AG04450 (cell line): ENCODE data around the gene PIGZ. TPM values are rescaled to one million over a fixed set of nuclear protein-coding genes. Genes with fewer than 3 reads are reported as not detected.

Experiments used
- CTCF ChIA-PET: fragments of 300-600, 350-600 bp; formaldehyde crosslinking; extraction: SDS; loops from one replicate; lab custom pipeline; 2022; ENCODE audit warnings: antibody characterized with exemption, inconsistent platforms; lab: Charles Lee
- POLR2A ChIA-PET: fragments of 350-600 bp; formaldehyde crosslinking; extraction: SDS; loops from one replicate; lab custom pipeline; 2021; ENCODE audit warnings: antibody characterized with exemption, inconsistent platforms; lab: Yijun Ruan, JAX
- DNase-seq: peaks from one replicate; pipeline ENCODE4 v3.0.0-alpha.2; 2011; ENCODE audit warnings: low read depth, low spot score
- H3K27ac ChIP-seq: one replicate; pipeline ENCODE4 v1.5.1; 2012; ENCODE audit warnings: low read depth, low read length, control low read depth
- H3K27me3 ChIP-seq: one replicate; pipeline ENCODE4 v1.6.0; 2012; ENCODE audit warnings: low read length; ENCODE audit not compliant: control insufficient read depth, insufficient read depth
- H3K4me3 ChIP-seq: 2 replicates; pipeline ENCODE4 v1.5.1; 2011; ENCODE audit warnings: mild to moderate bottlenecking, low read depth, low read length, control low read depth
- H3K9me3 ChIP-seq: 2 replicates; pipeline ENCODE4 v1.5.1; 2012; ENCODE audit warnings: low read length; ENCODE audit not compliant: control insufficient read depth, insufficient read depth
- polyA plus RNA-seq: library from polyadenylated mRNA; depleted of rRNA; stranded (reverse); fragments of >200 nt; gene quantifications from 2 replicates; pipeline ENCODE4 v1.2.3, GENCODE V29; 2011; rRNA removed
- TF ChIP-seq, protein P1 (sequence below): IDR thresholded peaks from 2 replicates; pipeline ENCODE4 v1.5.1; 2011; ENCODE audit warnings: low read depth, low read length, control low read depth, inconsistent platforms

Gene PIGZ
- polyA plus RNA-seq, 1 experiment: 0.15 TPM

DNA sequence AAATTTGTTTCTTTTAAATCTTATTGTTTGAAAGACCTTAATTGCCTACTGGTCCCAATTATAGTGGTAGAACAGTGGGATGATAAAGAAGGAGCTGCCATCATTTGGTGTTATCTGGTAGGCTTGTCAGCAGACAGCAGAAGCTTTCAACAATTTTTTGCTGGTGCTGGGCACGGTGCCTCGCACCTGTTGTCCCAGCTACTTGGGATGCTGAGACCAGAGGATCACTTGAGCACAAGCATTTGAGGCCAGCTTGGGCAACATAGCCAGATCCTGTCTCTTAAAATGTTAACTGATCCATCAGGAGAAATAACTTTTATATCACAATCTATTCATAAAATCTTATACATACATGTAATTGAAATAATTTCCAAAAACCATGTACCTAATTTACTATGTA, 64.9 kb downstream of the PIGZ start:
- TF ChIP-seq, protein P1, sequence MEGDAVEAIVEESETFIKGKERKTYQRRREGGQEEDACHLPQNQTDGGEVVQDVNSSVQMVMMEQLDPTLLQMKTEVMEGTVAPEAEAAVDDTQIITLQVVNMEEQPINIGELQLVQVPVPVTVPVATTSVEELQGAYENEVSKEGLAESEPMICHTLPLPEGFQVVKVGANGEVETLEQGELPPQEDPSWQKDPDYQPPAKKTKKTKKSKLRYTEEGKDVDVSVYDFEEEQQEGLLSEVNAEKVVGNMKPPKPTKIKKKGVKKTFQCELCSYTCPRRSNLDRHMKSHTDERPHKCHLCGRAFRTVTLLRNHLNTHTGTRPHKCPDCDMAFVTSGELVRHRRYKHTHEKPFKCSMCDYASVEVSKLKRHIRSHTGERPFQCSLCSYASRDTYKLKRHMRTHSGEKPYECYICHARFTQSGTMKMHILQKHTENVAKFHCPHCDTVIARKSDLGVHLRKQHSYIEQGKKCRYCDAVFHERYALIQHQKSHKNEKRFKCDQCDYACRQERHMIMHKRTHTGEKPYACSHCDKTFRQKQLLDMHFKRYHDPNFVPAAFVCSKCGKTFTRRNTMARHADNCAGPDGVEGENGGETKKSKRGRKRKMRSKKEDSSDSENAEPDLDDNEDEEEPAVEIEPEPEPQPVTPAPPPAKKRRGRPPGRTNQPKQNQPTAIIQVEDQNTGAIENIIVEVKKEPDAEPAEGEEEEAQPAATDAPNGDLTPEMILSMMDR: no peak
- CTCF ChIA-PET: no interaction called here

DNA sequence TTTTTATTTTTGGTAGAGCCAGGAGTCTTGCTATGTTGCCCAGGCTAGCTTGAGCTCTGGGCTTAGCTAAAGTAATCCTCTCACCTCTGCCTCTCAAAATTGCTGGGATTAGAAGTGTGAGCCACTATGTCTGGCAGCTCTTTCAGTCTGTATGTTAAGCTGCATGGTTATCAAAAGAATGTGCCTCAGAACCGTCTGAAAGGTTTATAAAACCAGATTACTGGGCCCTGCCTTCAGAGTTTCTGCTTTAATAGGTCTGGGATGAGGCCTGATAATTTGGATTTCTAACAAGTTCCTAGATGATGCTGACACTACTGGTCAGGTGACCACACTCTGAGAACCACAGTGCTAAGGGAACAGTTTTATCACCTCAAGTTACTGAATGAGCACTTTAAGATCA, 66.3 kb downstream of the PIGZ start:
- no peak overlapping the region for H3K4me3 ChIP-seq
- H3K27ac ChIP-seq: no peak overlapping the region
- H3K27me3 ChIP-seq: no peaks in the 10 kb centered on the region
- CTCF ChIA-PET: interaction anchor here (0.6 to 1.0 kb wide), 2 partner anchors 14 to 17 kb away, joined by 4 to 10 read pairs; no protein-coding TSS in a partner anchor
- TF ChIP-seq, protein P1: no peak
- H3K9me3 ChIP-seq: no peaks in the 10 kb centered on the region
- DNase-seq: no peak
- POLR2A ChIA-PET: no interaction called here

More for the DNA sequence above, 64.9 kb downstream of the PIGZ start:
- H3K27me3 ChIP-seq: no peaks in the 10 kb centered on the region
- no peak overlapping the region for H3K4me3 ChIP-seq
- H3K9me3 ChIP-seq: no peaks in the 10 kb centered on the region
- DNase-seq: no peak
- POLR2A ChIA-PET: no interaction called here
- H3K27ac ChIP-seq: no peak overlapping the region

DNA sequence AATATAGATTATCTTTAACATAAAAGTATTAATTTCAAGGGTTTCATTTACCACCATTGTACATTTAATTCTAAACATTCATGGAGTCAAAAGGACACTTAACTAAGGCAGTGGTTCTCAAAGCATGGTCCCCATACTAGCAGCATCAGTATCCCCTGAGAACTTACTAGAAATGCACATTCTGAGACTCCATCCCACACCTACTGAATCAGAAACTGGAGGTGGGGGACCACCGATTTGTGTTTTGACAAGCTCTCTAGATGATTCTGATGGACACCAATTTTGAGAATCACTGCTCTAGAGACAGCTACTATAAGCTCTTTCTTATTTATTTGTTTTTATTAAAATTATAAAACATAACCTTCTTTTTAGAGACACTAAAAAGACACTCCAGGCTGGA, 66.9 kb downstream of the PIGZ start:
- Histone ChIP-seq H3K9me3 (no peaks in the 10 kb centered on the region), H3K4me3 (no peak overlapping the region), H3K27me3 (no peaks in the 10 kb centered on the region), H3K27ac (no peak overlapping the region)
- CTCF ChIA-PET: interaction anchor here (1.0 kb wide), 1 partner anchor 17 kb away, joined by 10 read pairs; no protein-coding TSS in a partner anchor
- DNase-seq: no peak
- TF ChIP-seq, protein P1: no peak
- POLR2A ChIA-PET: no interaction called here

Other genes starting within 250 kb of the PIGZ start
- 51.0 and 52.2 TPM in 2 replicates for gene PAK2, start 229.0 kb downstream of the PIGZ start, polyA plus RNA-seq
- 18.0 and 18.3 TPM in 2 replicates for gene SENP5, start 100.9 kb downstream of the PIGZ start, polyA plus RNA-seq
- gene NCBP2, start 26.3 kb downstream of the PIGZ start, polyA plus RNA-seq: 77.3 and 89.7 TPM in 2 replicates
- gene MELTF, start 61.0 kb upstream of the PIGZ start, polyA plus RNA-seq: 0.51 and 0.55 TPM in 2 replicates